Stimulated activated naive B cell treated with anti-CD40 and anti-IgM and Interleukin-4, amounts not matched to agents 10 μg/mL and 1 μg/mL and 100 μg/mL, for 72 hours (primary cell): ENCODE results near the gene USP24.

Experiments used
- ATAC-seq, 2 donors: fragments of 150-1000 bp; cut with Tn5 transposase; replicated peaks; 2 replicates each; pipeline ENCODE4 v1.10.0; 2021; ENCODE audit warnings: moderate library complexity in 1 of 2
- DNase-seq: peaks from one replicate; pipeline ENCODE4 v3.0.0; 2021
- H3K27ac Mint-ChIP-seq: one replicate; pipeline ENCODE4 v1.8.0; 2022; ENCODE audit warnings: mild to moderate bottlenecking, mixed read lengths
- H3K27me3 Mint-ChIP-seq, 2 donors: one replicate each; pipeline ENCODE4 v1.8.0; 2022; ENCODE audit warnings: mixed read lengths in 2 of 2
- H3K36me3 Mint-ChIP-seq, 2 donors: one replicate each; pipeline ENCODE4 v1.8.0; 2022; ENCODE audit warnings: mixed read lengths in 2 of 2, mild to moderate bottlenecking in 1 of 2
- H3K4me1 Mint-ChIP-seq, 2 donors: one replicate each; pipeline ENCODE4 v1.8.0; 2022; ENCODE audit warnings: mixed read lengths in 2 of 2, mild to moderate bottlenecking in 1 of 2
- H3K4me3 Mint-ChIP-seq, 2 donors: one replicate each; pipeline ENCODE4 v1.8.0; 2022; ENCODE audit warnings: mild to moderate bottlenecking in 2 of 2, mixed read lengths in 2 of 2, moderate library complexity in 1 of 2
- H3K9me3 Mint-ChIP-seq, 2 donors: one replicate each; pipeline ENCODE4 v1.8.0; 2022; ENCODE audit warnings: mixed read lengths in 2 of 2, mild to moderate bottlenecking in 1 of 2

USP24 gene

DNA sequence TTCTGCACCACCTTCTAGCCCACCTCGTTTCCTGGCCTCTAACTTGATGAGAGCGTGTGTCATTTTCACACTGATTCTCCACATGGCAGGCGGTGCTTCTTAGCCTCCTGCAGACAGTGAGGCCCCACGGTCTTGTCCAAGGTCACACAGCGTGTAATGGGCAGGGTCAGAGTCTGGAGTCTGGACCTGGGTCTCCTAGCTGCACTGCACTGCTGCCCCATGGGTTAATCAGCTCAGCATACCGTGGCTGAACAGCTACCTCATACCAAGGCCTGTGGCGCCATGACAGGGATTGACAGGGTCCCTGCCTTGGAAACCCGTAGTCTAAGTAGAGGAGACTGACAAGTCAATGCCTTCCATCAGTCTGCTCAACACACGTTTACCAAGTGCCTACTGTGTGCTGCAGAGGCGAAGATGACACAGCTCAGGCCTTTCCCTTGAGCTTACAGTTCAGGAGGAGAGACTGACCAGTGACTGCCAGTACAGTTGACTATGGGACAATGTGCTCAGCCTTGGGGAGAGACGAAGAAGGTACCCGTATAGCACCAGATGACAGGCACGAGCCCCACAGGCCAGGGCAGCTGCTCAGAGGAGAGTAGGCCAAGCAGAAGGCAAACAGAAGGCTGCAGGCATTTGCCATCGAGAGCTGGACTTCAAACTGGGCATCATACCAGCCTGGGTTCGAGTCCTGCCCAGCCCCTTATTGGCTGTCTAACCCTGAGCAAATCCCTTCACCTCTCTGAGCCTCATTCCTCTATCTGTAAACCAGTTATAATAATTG, 170.4 kb downstream of the USP24 start:
- Mint-ChIP-seq H3K27me3 (peaks cover 20 to 43% of the 10 kb centered on the region in 2 donors), H3K27ac (no peak overlapping the region), H3K9me3 (no peaks in the 10 kb centered on the region), H3K4me3 (no peak overlapping the region), H3K4me1 (peaks cover 5 to 6% of the 10 kb centered on the region in 2 donors), H3K36me3 (no peaks in the 10 kb centered on the region)
- ATAC-seq (no peak), DNase-seq (no peak)

DNA sequence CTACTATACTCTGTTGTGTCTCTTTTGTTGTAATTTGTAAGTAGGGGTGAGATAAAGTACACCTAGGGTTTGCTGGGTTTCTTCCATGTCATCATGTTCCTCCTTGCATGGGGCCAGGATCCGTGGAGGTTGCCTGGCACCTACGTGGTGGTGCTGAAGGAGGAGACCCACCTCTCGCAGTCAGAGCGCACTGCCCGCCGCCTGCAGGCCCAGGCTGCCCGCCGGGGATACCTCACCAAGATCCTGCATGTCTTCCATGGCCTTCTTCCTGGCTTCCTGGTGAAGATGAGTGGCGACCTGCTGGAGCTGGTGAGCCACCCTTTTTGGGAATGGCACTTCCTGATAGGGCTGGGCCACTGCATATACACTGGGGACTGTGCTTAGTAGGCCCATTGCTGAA, 171.4 kb downstream of the USP24 start:
- ATAC-seq (no peak), DNase-seq (no peak)
- Mint-ChIP-seq H3K4me3 (no peak overlapping the region), H3K27me3 (peaks cover 31 to 54% of the 10 kb centered on the region in 2 donors), H3K27ac (no peak overlapping the region), H3K36me3 (no peaks in the 10 kb centered on the region), H3K4me1 (peaks cover 6 to 13% of the 10 kb centered on the region in 2 donors), H3K9me3 (no peaks in the 10 kb centered on the region)

DNA sequence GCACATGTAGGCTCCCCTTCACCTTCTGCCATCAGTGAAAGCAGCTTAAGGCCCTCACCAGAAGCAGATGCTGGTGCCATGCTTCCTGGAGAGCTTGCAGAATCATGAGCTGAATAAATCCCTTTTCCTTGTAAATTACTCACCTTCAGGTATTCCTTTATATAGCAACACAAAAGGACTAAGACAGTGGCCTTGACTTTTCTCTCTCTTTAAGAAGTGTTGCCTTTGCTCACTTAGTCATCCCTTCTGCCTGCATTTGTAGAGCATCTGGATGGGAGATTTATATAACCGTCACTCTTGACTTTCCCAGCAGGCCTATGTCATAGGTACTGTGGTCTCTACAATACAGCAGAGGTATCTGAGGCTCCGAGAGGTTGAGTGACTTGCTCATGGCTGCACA, 172.2 kb downstream of the USP24 start:
- peaks cover 36 to 61% of the 10 kb centered on the region in 2 donors for H3K27me3 Mint-ChIP-seq
- H3K4me1 Mint-ChIP-seq: peaks cover 6 to 13% of the 10 kb centered on the region in 2 donors
- no peaks in the 10 kb centered on the region for H3K9me3 Mint-ChIP-seq
- ATAC-seq (no peak), DNase-seq (no peak)
- no peak overlapping the region for H3K27ac Mint-ChIP-seq
- H3K4me3 Mint-ChIP-seq: no peak overlapping the region
- H3K36me3 Mint-ChIP-seq: no peaks in the 10 kb centered on the region

DNA sequence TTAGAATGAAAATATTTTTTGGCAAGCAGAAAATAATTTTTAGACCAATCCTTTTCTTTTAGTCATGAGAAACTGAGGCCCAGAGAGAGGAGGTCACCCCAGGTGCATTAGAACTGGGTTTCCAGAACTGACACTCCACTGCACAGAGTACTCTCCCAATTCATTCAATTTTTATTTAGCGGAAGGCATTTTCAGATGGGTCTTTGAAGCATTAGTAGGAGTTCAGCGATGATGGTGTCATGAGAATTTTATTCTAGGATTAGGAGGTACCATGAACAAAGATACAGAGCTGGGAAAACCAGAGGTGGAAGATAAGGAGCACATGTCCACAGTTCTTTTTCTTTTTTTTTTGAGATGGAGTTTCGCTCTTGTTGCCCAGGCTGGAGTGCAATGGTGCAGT, 173.6 kb downstream of the USP24 start:
- H3K27ac Mint-ChIP-seq: no peak overlapping the region
- no peak overlapping the region for H3K4me3 Mint-ChIP-seq
- H3K36me3 Mint-ChIP-seq: no peaks in the 10 kb centered on the region
- ATAC-seq (no peak), DNase-seq (no peak)
- peaks cover 6 to 13% of the 10 kb centered on the region in 2 donors for H3K4me1 Mint-ChIP-seq
- peaks cover 43 to 62% of the 10 kb centered on the region in 2 donors for H3K27me3 Mint-ChIP-seq
- H3K9me3 Mint-ChIP-seq: no peaks in the 10 kb centered on the region

DNA sequence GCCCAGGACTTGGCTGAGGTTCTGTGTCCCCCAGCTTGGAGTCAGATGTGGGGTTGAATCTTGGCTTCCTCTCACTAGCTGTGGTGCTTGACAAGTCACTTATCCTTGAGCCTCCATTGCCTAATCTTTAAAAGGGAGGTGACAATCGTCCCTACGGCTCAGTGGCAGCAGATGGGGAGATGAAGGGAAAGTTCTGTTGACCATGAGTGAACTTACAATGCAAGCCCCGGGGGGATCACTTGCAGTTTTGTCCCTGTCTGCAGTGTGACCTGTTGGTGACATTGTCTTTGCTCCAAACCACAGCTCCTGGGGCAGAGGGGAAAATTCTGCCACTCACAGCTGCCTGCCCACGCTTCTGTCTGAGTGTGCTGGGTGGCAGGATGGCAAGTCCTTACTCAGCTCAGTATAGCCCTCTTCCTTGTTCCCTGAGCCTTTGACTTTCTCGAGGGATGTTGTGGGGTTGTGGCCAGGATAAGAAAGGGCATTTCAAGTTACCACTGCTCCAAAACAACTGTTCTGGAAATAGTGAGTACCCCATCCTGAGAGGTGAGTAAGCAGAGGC, 174.2 kb downstream of the USP24 start:
- Mint-ChIP-seq H3K27me3 (peaks cover 48 to 66% of the 10 kb centered on the region in 2 donors), H3K36me3 (no peaks in the 10 kb centered on the region), H3K4me1 (peaks cover 7 to 13% of the 10 kb centered on the region in 2 donors), H3K27ac (no peak overlapping the region), H3K4me3 (no peak overlapping the region), H3K9me3 (no peaks in the 10 kb centered on the region)
- ATAC-seq (peak; percentile 30 to 45), DNase-seq (no peak)

DNA sequence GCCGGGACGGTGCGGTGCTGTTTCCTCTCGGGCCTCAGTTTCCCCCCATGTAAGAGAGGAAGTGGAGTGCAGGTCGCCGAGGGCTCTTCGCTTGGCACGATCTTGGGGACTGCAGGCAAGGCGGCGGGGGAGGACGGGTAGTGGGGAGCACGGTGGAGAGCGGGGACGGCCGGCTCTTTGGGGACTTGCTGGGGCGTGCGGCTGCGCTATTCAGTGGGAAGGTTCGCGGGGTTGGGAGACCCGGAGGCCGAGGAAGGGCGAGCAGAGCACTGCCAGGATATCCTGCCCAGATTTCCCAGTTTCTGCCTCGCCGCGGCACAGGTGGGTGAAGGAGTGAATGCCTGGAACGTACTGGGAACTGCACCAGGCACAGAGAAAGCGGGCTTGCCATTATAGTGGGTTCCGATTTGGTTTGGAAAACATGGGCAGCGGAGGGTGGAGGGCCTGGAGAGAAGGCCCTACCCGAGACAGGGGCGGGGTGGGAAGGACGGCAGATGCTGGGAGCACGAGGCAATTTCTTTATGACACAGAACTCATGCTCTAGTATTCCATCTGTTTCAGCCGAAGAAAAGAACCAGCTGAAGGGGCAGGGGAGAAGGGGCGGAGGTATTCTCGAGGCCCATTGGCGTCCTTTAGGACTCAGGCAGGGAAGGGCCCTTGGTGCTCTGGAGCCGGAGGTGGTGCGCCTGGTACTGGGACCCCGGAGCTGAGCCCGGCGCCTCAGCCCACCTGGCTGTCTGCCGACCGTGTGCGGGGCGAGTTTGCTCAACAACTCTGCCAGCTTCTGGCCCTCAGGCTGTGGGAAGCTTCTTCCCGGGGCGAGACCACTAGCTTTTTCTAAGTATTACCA, 174.9 kb downstream of the USP24 start:
- H3K27ac Mint-ChIP-seq: no peak overlapping the region
- peak overlapping the region in 1 of 2 donors; percentile 17 for H3K4me3 Mint-ChIP-seq
- ATAC-seq (no peak), DNase-seq (no peak)
- no peaks in the 10 kb centered on the region for H3K36me3 Mint-ChIP-seq
- no peaks in the 10 kb centered on the region for H3K9me3 Mint-ChIP-seq
- H3K4me1 Mint-ChIP-seq: peaks cover 9 to 13% of the 10 kb centered on the region in 2 donors
- H3K27me3 Mint-ChIP-seq: peaks cover 52 to 73% of the 10 kb centered on the region in 2 donors

DNA sequence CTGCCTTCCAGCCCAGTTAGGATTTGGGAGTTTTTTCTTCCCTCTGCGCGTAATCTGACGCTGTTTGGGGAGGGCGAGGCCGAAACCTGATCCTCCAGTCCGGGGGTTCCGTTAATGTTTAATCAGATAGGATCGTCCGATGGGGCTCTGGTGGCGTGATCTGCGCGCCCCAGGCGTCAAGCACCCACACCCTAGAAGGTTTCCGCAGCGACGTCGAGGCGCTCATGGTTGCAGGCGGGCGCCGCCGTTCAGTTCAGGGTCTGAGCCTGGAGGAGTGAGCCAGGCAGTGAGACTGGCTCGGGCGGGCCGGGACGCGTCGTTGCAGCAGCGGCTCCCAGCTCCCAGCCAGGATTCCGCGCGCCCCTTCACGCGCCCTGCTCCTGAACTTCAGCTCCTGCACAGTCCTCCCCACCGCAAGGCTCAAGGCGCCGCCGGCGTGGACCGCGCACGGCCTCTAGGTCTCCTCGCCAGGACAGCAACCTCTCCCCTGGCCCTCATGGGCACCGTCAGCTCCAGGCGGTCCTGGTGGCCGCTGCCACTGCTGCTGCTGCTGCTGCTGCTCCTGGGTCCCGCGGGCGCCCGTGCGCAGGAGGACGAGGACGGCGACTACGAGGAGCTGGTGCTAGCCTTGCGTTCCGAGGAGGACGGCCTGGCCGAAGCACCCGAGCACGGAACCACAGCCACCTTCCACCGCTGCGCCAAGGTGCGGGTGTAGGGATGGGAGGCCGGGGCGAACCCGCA, 175.7 kb downstream of the USP24 start, which contains the start of gene PCSK9:
Gene PCSK9 (plus strand): TSS at position 207 of the 741 bp plus-strand sequence. CDS start 290 bp downstream, at position 497.
- H3K27ac Mint-ChIP-seq: no peak within 1 kb of the TSS
- H3K9me3 Mint-ChIP-seq: no peaks in the 10 kb centered on the region
- H3K27me3 Mint-ChIP-seq: peaks cover 52 to 79% of the 10 kb centered on the region in 2 donors
- peak within 1 kb of the TSS in 1 of 2 donors; percentile 57 for H3K4me3 Mint-ChIP-seq
- H3K4me1 Mint-ChIP-seq: peaks cover 9 to 13% of the 10 kb centered on the region in 2 donors
- DNase-seq: no peak
- no peaks in the 10 kb centered on the region for H3K36me3 Mint-ChIP-seq
- ATAC-seq: peak in 1 of 2 donors; percentile 25

DNA sequence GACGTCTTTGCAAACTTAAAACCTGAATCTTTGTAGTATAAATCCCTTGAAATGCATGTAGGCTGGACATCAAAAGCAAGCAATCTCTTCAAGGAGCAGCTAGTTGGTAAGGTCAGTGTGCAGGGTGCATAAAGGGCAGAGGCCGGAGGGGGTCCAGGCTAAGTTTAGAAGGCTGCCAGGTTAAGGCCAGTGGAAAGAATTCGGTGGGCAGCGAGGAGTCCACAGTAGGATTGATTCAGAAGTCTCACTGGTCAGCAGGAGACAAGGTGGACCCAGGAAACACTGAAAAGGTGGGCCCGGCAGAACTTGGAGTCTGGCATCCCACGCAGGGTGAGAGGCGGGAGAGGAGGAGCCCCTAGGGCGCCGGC, 176.2 kb downstream of the USP24 start:
- Mint-ChIP-seq H3K27ac (no peak overlapping the region), H3K27me3 (peaks cover 53 to 81% of the 10 kb centered on the region in 2 donors), H3K36me3 (no peaks in the 10 kb centered on the region), H3K4me1 (peaks cover 9 to 13% of the 10 kb centered on the region in 2 donors), H3K4me3 (peak overlapping the region in 1 of 2 donors; percentile 57), H3K9me3 (no peaks in the 10 kb centered on the region)
- ATAC-seq: no peak
- DNase-seq: no peak

DNA sequence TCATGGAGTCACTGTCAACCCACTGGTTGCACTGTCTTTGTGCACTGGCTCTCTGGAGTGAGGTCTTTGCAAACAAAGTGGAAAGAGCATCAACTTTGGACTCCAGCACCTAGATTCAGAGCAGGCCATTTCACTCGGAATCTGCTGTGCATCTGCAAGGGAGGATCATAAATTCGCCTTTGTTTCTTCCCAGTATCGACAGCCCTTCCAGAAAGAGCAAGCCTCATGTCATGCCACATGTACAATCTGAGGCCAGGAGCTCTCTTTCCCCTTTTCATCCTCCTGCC, 176.7 kb downstream of the USP24 start:
- Mint-ChIP-seq H3K4me1 (peaks cover 9 to 13% of the 10 kb centered on the region in 2 donors), H3K9me3 (peaks cover 0 to under 1% of the 10 kb centered on the region in 2 donors), H3K27ac (no peak overlapping the region), H3K36me3 (no peaks in the 10 kb centered on the region), H3K4me3 (no peak overlapping the region), H3K27me3 (peaks cover 56 to 81% of the 10 kb centered on the region in 2 donors)
- DNase-seq (no peak), ATAC-seq (no peak)

DNA sequence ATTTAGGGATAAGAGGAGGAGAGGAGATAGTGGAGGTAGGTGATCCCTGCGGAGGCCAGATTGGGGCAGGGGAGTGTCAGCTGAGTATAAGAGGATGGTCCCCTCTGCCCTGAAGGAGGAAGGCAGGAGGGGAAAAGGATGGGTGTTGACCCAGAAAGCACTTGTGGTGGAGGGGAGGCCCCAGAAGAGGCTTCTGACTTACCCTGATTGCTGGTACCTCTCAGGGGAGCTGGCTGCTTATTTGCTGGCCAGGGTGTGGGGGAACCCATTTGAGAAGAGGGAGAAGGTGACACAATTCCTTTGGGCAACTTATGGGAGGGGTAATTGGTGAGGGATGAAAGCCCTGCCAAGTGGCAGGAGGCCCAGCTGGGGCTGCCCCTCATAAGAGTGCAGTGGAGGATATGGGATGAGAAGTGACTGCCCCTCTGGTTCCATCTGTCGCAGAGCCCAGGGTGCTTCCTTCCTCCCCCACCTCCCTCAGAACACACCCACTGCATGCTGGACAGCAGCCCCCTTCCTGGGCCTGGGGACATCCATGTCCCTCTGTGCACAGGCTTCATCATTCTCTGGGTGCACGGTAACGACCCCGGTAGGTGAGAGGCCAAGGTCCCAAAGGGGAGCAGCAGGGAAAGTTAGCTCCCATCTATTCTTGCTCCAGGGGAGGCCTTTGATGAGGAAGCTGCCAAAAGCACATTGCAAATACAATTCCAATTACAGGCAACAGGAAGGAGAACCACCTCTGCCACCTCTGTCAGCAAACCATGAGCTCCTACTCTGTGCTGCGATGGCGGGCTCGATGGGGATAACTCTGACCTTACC, 177.2 kb downstream of the USP24 start:
- Mint-ChIP-seq H3K36me3 (peaks cover 0 to 1% of the 10 kb centered on the region in 2 donors), H3K4me1 (peaks cover 9 to 13% of the 10 kb centered on the region in 2 donors), H3K27me3 (peaks cover 61 to 86% of the 10 kb centered on the region in 2 donors), H3K27ac (no peak overlapping the region), H3K4me3 (no peak overlapping the region), H3K9me3 (peaks cover 3 to 4% of the 10 kb centered on the region in 2 donors)
- ATAC-seq (peak; percentile 53 to 59), DNase-seq (no peak)

DNA sequence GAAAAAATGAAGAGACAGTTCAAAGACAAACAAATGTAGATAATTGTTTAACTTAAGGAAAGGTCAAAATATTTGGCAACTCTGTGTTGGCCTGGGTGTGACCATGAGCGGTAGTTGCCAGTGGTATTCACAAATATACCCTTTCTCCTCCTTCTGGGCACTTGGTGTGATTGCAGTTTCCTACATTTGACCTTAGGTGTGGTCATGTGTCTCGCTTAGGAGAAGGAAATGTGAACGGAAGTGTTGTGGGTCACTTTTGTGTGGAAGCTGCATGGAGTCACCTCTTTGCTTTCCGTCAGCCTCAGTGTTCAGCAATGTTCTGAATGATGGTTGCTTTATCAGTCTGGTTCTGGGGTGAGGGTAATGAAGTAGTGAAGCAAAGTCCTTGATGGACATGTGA, 179.3 kb downstream of the USP24 start:
- peaks cover 9 to 13% of the 10 kb centered on the region in 2 donors for H3K4me1 Mint-ChIP-seq
- peaks cover 57 to 71% of the 10 kb centered on the region in 2 donors for H3K27me3 Mint-ChIP-seq
- H3K9me3 Mint-ChIP-seq: peaks cover 3 to 4% of the 10 kb centered on the region in 2 donors
- H3K4me3 Mint-ChIP-seq: no peak overlapping the region
- DNase-seq: no peak
- ATAC-seq: no peak
- H3K27ac Mint-ChIP-seq: no peak overlapping the region
- H3K36me3 Mint-ChIP-seq: peaks cover 0 to 1% of the 10 kb centered on the region in 2 donors

DNA sequence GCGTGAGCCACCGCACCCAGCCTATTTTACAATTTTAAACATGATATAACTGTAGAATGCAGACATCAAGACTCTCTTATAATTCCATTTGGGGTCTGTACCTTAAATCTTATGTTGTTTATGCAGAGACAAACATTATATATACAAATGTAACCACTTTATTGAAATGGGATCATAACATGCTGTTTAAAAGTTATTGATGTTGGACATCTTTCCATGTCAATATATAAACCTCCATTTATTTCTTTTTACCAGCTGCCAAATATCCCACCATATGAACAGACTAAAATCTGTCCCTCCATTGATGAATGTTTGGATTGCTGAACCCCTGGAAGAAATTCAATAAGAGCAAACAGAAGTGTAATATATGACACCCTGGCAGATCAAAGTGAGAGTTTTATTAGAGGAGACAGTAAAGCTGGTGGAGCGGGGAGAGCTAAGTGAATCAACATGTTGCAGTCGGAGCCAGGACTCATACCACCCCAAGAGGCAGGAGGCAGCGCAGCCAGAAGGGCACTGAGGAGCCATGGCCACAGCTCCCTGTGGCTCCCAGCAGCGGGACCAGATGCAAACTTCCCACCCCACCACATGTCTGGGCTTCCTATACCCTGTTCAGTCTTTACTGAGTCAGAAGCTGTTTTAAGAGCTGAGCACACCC, 180.6 kb downstream of the USP24 start:
- no peak for DNase-seq
- H3K27ac Mint-ChIP-seq: no peak overlapping the region
- no peak overlapping the region for H3K4me3 Mint-ChIP-seq
- peaks cover 3 to 7% of the 10 kb centered on the region in 2 donors for H3K4me1 Mint-ChIP-seq
- H3K27me3 Mint-ChIP-seq: peaks cover 50 to 58% of the 10 kb centered on the region in 2 donors
- H3K36me3 Mint-ChIP-seq: peaks cover 0 to 1% of the 10 kb centered on the region in 2 donors
- no peak for ATAC-seq
- peaks cover 3 to 4% of the 10 kb centered on the region in 2 donors for H3K9me3 Mint-ChIP-seq

DNA sequence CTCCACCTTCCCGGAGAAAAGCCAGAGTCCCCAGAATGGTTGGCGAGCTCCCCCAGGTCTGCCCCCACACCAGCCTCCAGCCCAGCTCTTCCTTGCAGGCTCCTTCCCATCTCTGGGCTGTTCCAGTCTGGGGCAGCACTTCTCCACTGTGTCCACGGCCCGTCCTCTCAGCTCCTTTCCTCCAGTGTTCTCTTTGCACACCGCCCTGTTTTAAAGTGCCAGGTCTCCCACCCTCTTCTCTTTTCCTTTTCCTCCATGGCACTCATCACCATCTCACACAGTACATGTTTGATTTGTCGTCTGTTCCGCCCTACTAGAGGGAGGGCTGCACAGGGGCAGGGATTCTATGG, 181.9 kb downstream of the USP24 start:
- no peak for ATAC-seq
- Mint-ChIP-seq H3K4me1 (peaks cover 0 to 3% of the 10 kb centered on the region in 2 donors), H3K27me3 (peaks cover 39 to 45% of the 10 kb centered on the region in 2 donors), H3K27ac (no peak overlapping the region), H3K36me3 (peaks cover 0 to 1% of the 10 kb centered on the region in 2 donors), H3K4me3 (no peak overlapping the region), H3K9me3 (peaks cover 3 to 4% of the 10 kb centered on the region in 2 donors)
- no peak for DNase-seq
